ENCODE results near the gene ZBTB6. TPM values are rescaled to one million over a fixed set of nuclear protein-coding genes. Genes with fewer than 3 reads are reported as not detected.

The ZBTB6 gene
- total and polyA plus RNA-seq, 2 of the 13 experiments (the other 11 are each of a cell fraction or from before 2014, with no cell fraction given): 3.7 to 7.1 TPM

DNA sequence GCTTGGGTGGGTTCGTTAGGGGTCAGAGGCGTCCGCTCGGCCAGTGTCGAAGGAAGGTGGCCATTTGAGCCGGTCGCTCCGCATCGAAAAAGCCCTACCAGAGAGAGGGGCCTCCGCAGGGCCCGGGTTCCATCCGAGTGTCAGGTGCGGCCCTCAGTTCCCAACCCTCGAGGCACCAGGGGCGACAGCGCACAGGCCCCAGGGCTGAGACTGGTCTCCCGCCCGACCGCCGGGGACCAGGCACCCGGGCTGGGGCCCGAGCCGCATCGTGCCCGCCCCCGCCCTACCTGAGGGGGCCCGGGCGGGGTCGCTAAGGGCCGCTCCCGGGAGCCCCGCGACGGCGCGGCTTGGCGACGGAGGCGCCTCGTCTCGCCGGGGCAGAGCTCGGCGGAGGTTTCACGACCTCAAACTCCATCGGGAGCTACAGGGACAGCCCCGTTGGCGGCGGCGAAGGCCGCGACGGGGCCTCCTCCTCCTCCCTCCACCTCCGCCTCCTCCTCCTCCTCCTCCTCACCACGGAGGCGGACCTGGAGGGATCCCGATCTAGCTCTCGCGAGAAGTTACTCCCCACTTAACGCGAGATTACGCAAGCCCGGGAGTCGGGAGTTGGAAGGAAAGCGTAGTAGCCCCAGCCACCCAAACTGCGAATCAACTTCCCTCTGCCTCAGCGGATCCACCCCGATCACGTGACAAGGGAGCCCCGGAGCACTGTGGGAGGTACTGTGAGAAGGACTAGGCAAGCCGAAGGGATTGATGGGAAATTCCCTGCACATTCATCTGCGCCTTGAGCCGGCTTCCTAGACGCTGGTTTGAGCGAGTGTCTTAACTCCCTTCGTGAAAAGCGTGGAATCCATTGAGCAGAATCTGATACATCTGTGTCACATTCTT lies 8.1 kb downstream of the ZBTB6 start, which contains the start of gene RC3H2 (continued):
- no peak for TF ChIP-seq ZNF646 (CRISPR knock-in tag; IDR thresholded peaks at IDR 0.05)
- TF ChIP-seq ZFP36L1 (CRISPR knock-in tag; IDR thresholded peaks at IDR 0.05): no peak
- peak; percentile 90 for TF ChIP-seq ARNT2 (CRISPR knock-in tag; IDR thresholded peaks at IDR 0.05; ENCODE audit: low read depth)
- TF ChIP-seq, protein P1, sequence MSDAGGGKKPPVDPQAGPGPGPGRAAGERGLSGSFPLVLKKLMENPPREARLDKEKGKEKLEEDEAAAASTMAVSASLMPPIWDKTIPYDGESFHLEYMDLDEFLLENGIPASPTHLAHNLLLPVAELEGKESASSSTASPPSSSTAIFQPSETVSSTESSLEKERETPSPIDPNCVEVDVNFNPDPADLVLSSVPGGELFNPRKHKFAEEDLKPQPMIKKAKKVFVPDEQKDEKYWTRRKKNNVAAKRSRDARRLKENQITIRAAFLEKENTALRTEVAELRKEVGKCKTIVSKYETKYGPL (CRISPR knock-in tag; IDR thresholded peaks at IDR 0.05): peak; percentile 44; the same call in 1 of the 2 replicates
- no peak for TF ChIP-seq ZHX2 (IDR thresholded peaks at IDR 0.05; ENCODE audit: low read depth)
- peak; percentile 38 for TF ChIP-seq ZHX2 (CRISPR knock-in tag; IDR thresholded peaks at IDR 0.05; ENCODE audit: borderline replicate concordance)
- peak; percentile 75; the same call in 1 of the 2 replicates for TF ChIP-seq KDM5A (IDR thresholded peaks at IDR 0.05; ENCODE audit: borderline replicate concordance, low read length)
- TF ChIP-seq ZFP37 (CRISPR knock-in tag; IDR thresholded peaks at IDR 0.05; ENCODE audit: borderline replicate concordance): 0 out of 2 replicates have a peak, but pooled peaks have one; percentile 48
- TF ChIP-seq, protein P2, sequence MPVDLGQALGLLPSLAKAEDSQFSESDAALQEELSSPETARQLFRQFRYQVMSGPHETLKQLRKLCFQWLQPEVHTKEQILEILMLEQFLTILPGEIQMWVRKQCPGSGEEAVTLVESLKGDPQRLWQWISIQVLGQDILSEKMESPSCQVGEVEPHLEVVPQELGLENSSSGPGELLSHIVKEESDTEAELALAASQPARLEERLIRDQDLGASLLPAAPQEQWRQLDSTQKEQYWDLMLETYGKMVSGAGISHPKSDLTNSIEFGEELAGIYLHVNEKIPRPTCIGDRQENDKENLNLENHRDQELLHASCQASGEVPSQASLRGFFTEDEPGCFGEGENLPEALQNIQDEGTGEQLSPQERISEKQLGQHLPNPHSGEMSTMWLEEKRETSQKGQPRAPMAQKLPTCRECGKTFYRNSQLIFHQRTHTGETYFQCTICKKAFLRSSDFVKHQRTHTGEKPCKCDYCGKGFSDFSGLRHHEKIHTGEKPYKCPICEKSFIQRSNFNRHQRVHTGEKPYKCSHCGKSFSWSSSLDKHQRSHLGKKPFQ (CRISPR knock-in tag; IDR thresholded peaks at IDR 0.05; ENCODE audit: insufficient replicate concordance): no peak
- TF ChIP-seq BRD4 (CRISPR knock-in tag; IDR thresholded peaks at IDR 0.05): no peak

All from HepG2 (cell line).